Loucy (cell line): ENCODE measurements around the gene STUM.

Experiments
- CTCF ChIP-seq: fragments of 200-600 bp; sonication (generic); conservative IDR thresholded peaks from 2 replicates; pipeline ENCODE4 v1.5.1; 2014; ENCODE audit warnings: mild to moderate bottlenecking, antibody characterized with exemption, low read length
- EZH2phosphoT487 ChIP-seq: fragments of 200-600 bp; IDR thresholded peaks from 2 replicates; pipeline ENCODE4 v1.6.1; 2018; ENCODE audit warnings: antibody characterized with exemption, mild to moderate bottlenecking, moderate library complexity, borderline replicate concordance

DNA sequence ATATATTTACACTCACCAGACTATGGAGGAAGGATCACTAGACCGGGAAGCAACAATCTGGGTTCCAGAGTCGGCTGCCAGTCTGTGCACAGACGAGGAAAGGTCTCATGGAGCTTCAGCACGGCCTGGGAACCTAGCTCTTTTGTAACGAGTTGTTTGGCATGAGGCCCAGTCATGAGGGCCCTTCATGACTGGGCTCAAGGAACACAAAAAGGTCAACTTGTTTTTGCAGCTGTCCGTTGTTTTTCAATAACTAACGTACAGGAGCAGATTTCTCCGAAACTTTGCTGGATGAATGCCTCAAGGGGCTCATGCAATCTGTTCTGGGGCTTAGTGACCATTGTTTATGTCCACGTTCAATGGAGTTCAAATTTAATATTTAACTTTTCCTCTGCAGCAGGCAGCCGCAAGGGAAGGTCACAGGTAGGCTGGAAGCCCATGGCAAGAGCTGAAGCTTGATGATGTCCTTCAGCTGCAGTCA lies 5.9 kb upstream of the STUM start:
- TF ChIP-seq EZH2phosphoT487 (no peak), CTCF (no peak)
